Keratinocyte (primary cell): Measurements from ENCODE around the gene ITGB6. TPM values are rescaled to one million over a fixed set of nuclear protein-coding genes. Genes with fewer than 3 reads are reported as not detected.

ENCODE experiments used
- DNase-seq: peaks from one replicate; pipeline ENCODE4 v3.0.0-alpha.2; 2011; ENCODE audit warnings: low read depth, missing footprints, low spot score
- FAIRE-seq: peaks from 2 replicates; lab custom pipeline; 2011; peaks lifted over from hg19 to GRCh38; lab: Jason Lieb, UNC
- H2AFZ ChIP-seq: 2 replicates; pipeline ENCODE4 v1.6.0; 2012; ENCODE audit warnings: low read length, control low read depth, inconsistent platforms; ENCODE audit not compliant: control insufficient read depth
- H3K27ac ChIP-seq: 2 replicates; pipeline ENCODE4 v1.5.1; 2011; ENCODE audit warnings: low read length; ENCODE audit not compliant: control insufficient read depth, insufficient read depth
- H3K27me3 ChIP-seq: 3 replicates; pipeline ENCODE4 v1.6.0; 2011; ENCODE audit warnings: low read length; ENCODE audit not compliant: control insufficient read depth, insufficient read depth; ENCODE audit errors: extremely low read depth
- H3K36me3 ChIP-seq, 2 experiments: 2 replicates in 1 of 2; 3 replicates in 1 of 2; pipeline ENCODE4 v1.5.1; 2011; ENCODE audit warnings: low read length in 2 of 2, mild to moderate bottlenecking in 1 of 2; ENCODE audit not compliant: control insufficient read depth in 2 of 2, insufficient read depth in 2 of 2; ENCODE audit errors: extremely low read depth in 1 of 2
- H3K4me1 ChIP-seq: 3 replicates; pipeline ENCODE4 v1.5.1; 2011; ENCODE audit warnings: low read length; ENCODE audit not compliant: control insufficient read depth, insufficient read depth; ENCODE audit errors: extremely low read depth
- H3K4me2 ChIP-seq: 3 replicates; pipeline ENCODE4 v1.6.0; 2011; ENCODE audit warnings: low read depth, low read length; ENCODE audit not compliant: control insufficient read depth, insufficient read depth; ENCODE audit errors: extremely low read depth
- H3K4me3 ChIP-seq, 3 experiments: fragments of 200-600 bp in 1 of 3; sonication (generic) in 1 of 3; 2 replicates in 2 of 3; 3 replicates in 1 of 3; pipeline ENCODE4 v1.5.1; 2011 to 2016; ENCODE audit warnings: low read length in 3 of 3, mild to moderate bottlenecking in 3 of 3, control low read depth in 2 of 3, inconsistent platforms in 1 of 3, low read depth in 1 of 3, mixed read lengths in 1 of 3, mixed run types in 1 of 3, moderate library complexity in 1 of 3; ENCODE audit not compliant: control insufficient read depth in 2 of 3, insufficient read depth in 2 of 3; ENCODE audit errors: extremely low read depth in 1 of 3
- H3K79me2 ChIP-seq: 2 replicates; pipeline ENCODE4 v1.6.0; 2012; ENCODE audit warnings: low read length; ENCODE audit not compliant: control insufficient read depth, insufficient read depth
- H3K9ac ChIP-seq: 3 replicates; pipeline ENCODE4 v1.6.0; 2011; ENCODE audit warnings: low read length; ENCODE audit not compliant: control insufficient read depth, insufficient read depth; ENCODE audit errors: extremely low read depth
- H3K9me1 ChIP-seq: 3 replicates; pipeline ENCODE4 v1.6.0; 2011; ENCODE audit warnings: low read length; ENCODE audit not compliant: control insufficient read depth, insufficient read depth; ENCODE audit errors: extremely low read depth
- H3K9me3 ChIP-seq: 2 replicates; pipeline ENCODE4 v1.5.1; 2012; ENCODE audit warnings: low read depth, low read length; ENCODE audit not compliant: control insufficient read depth
- H4K20me1 ChIP-seq: 3 replicates; pipeline ENCODE4 v1.6.0; 2011; ENCODE audit warnings: low read length; ENCODE audit not compliant: control insufficient read depth, insufficient read depth; ENCODE audit errors: extremely low read depth
- EZH2 ChIP-seq: IDR thresholded peaks from one replicate; pipeline ENCODE4 v1.6.1; 2012; ENCODE audit warnings: inconsistent platforms, mild to moderate bottlenecking, low read length, moderate library complexity
- dilution Hi-C: fragments of 300-500 bp; cut with MboI; formaldehyde crosslinking; loops from one replicate; pipeline ENCODE4 v1.7.0; 2020; ENCODE audit warnings: low sequenced_read_pairs; ENCODE audit not compliant: extremely low pct_ligation_motif_present
- polyA plus RNA-seq, 5 experiments: library from polyadenylated mRNA; depleted of rRNA in 3 of 5; stranded (reverse) in 3 of 5; stranded (forward) in 1 of 5; unstranded in 1 of 5; fragments of >200 nt; gene quantifications; 1 replicate in 1 of 5; 2 replicates in 3 of 5; 3 replicates in 1 of 5; pipeline versions ENCODE4 v1.2.1 to v1.2.3, GENCODE V29; 2011 to 2012; ENCODE audit warnings: missing spikeins in 2 of 5, low read depth in 1 of 5, low replicate concordance in 1 of 5
- TF ChIP-seq, protein P1 (sequence below), 3 experiments: IDR thresholded peaks in 1 of 3; conservative IDR thresholded peaks in 1 of 3; optimal IDR thresholded peaks in 1 of 3; 2 replicates in 2 of 3; 3 replicates in 1 of 3; pipeline versions ENCODE3 to v1.5.1; 2011; ENCODE audit warnings: low read length in 3 of 3, mild to moderate bottlenecking in 3 of 3, moderate library complexity in 2 of 3, control low read depth in 1 of 3, inconsistent platforms in 1 of 3; ENCODE audit not compliant: insufficient read depth in 2 of 3; ENCODE audit errors: extremely low read depth in 1 of 3

ITGB6 gene
- polyA plus RNA-seq, 1 donor (not counting 4 experiments of a cell fraction or from before 2014, with no cell fraction given), result 183 TPM

DNA sequence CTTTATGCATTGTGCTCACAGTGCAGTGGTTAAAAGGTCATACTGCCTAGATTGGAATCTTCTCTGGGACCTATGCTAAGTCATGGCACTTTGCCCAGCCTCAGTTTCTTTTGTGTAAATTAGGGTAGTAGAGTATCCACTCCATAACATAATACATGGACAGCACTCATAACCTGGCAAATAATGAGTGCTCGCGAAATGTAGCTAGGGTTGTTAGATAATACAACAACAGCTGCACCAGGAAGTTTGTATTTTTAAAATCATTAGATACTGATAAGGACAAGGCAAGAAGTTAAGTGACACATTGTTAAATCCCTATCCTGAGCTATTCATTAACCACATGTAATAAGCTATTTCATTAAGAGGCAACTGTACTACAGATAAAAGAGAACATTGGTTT is 123.8 kb downstream of the ITGB6 start:
- dilution Hi-C loops, result no loop called here
- Histone ChIP-seq H3K79me2 (no peaks in the 10 kb centered on the region), H3K4me2 (no peak overlapping the region), H3K4me3 (no peak overlapping the region), H3K27ac (no peak overlapping the region), H2AFZ (no peak overlapping the region), H3K9ac (no peak overlapping the region), H3K9me1 (no peaks in the 10 kb centered on the region), H3K36me3 (no peaks in the 10 kb centered on the region), H3K27me3 (no peaks in the 10 kb centered on the region), H3K4me1 (no peaks in the 10 kb centered on the region), H4K20me1 (no peaks in the 10 kb centered on the region), H3K9me3 (no peaks in the 10 kb centered on the region)
- no peak for FAIRE-seq
- no peak for DNase-seq
- TF ChIP-seq EZH2, result no peak
- TF ChIP-seq, protein P1, sequence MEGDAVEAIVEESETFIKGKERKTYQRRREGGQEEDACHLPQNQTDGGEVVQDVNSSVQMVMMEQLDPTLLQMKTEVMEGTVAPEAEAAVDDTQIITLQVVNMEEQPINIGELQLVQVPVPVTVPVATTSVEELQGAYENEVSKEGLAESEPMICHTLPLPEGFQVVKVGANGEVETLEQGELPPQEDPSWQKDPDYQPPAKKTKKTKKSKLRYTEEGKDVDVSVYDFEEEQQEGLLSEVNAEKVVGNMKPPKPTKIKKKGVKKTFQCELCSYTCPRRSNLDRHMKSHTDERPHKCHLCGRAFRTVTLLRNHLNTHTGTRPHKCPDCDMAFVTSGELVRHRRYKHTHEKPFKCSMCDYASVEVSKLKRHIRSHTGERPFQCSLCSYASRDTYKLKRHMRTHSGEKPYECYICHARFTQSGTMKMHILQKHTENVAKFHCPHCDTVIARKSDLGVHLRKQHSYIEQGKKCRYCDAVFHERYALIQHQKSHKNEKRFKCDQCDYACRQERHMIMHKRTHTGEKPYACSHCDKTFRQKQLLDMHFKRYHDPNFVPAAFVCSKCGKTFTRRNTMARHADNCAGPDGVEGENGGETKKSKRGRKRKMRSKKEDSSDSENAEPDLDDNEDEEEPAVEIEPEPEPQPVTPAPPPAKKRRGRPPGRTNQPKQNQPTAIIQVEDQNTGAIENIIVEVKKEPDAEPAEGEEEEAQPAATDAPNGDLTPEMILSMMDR (optimal IDR thresholded peaks at IDR 0.05 in 1 of 3, IDR thresholded peaks at IDR 0.05 in 1 of 3, conservative IDR thresholded peaks at IDR 0.05 in 1 of 3; ENCODE audit: extremely low read depth in 1 of 3, insufficient read depth in 2 of 3, low read length in 3 of 3), result no peak

DNA sequence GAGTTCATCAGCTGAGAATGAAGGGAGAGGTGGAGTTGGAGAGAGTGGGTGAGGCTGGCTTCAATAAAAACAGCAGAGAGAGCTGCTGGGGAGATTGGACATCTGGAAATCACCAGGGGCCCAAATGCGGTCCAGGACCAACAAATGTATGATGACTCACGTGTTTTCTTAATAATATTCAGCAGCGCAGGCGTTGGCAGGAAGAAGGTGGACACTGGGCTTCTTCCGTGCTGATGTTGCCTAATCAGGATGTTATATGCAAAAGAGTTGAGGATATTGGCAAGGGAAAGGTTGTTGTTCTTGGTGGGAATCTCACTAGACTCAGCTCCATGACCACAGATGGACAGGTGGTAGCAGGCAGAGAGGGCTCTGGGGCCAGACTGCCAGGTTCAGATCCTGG is 124.9 kb downstream of the ITGB6 start:
- Histone ChIP-seq H2AFZ (no peak overlapping the region), H3K9me1 (no peaks in the 10 kb centered on the region), H3K4me3 (no peak overlapping the region), H3K9me3 (no peaks in the 10 kb centered on the region), H3K27ac (no peak overlapping the region), H3K79me2 (no peaks in the 10 kb centered on the region), H4K20me1 (no peaks in the 10 kb centered on the region), H3K36me3 (no peaks in the 10 kb centered on the region), H3K9ac (no peak overlapping the region), H3K4me2 (no peak overlapping the region), H3K27me3 (no peaks in the 10 kb centered on the region), H3K4me1 (no peaks in the 10 kb centered on the region)
- FAIRE-seq (no peak), DNase-seq (no peak)
- TF ChIP-seq, protein P1 (optimal IDR thresholded peaks at IDR 0.05 in 1 of 3, IDR thresholded peaks at IDR 0.05 in 1 of 3, conservative IDR thresholded peaks at IDR 0.05 in 1 of 3; ENCODE audit: extremely low read depth in 1 of 3, insufficient read depth in 2 of 3, low read length in 3 of 3), result no peak
- TF ChIP-seq EZH2, result no peak
- dilution Hi-C loops, result no loop called here
